CD4-positive, alpha-beta T cell (primary cell): ENCODE results near the gene ROBO2. TPM values are rescaled to one million over a fixed set of nuclear protein-coding genes. Genes with fewer than 3 reads are reported as not detected.

Experiments
- ATAC-seq: fragments of 200-7000 bp; cut with Tn5 transposase; one replicate; pipeline ENCODE4 v1.10.0; 2022; ENCODE audit warnings: mild to moderate bottlenecking; ENCODE audit not compliant: poor library complexity
- CTCF ChIA-PET: fragments of 350-600 bp; sonication (Branson Sonifier 250); formaldehyde crosslinking; loops from one replicate; lab custom pipeline; 2021; ENCODE audit warnings: antibody characterized with exemption, inconsistent platforms; lab: Charles Lee
- POLR2A ChIA-PET: fragments of 350-600 bp; sonication (Branson Sonifier 250); formaldehyde crosslinking; loops from one replicate; lab custom pipeline; 2021; ENCODE audit warnings: antibody characterized with exemption, inconsistent platforms; lab: Charles Lee
- DNase-seq, 14 experiments: peaks; one replicate each; pipeline ENCODE4 v3.0.0-alpha.2; 2013 to 2020; ENCODE audit warnings: mixed read lengths in 2 of 14
- H3K27ac ChIP-seq, 2 donors: one replicate each; pipeline versions ENCODE4 v1.5.1 to v1.7.0; 2013; ENCODE audit warnings: low read length in 2 of 2, low read depth in 1 of 2, mild to moderate bottlenecking in 1 of 2
- H3K27me3 ChIP-seq, 2 experiments: 1 replicate in 1 of 2; 2 replicates in 1 of 2; pipeline versions ENCODE4 v1.6.1 to v1.7.0; 2013; ENCODE audit warnings: low read length in 2 of 2, control low read depth in 1 of 2, mild to moderate bottlenecking in 1 of 2, moderate library complexity in 1 of 2; ENCODE audit not compliant: insufficient read depth in 2 of 2, control insufficient read depth in 1 of 2
- H3K36me3 ChIP-seq: one replicate; pipeline ENCODE4 v1.6.1; 2013; ENCODE audit warnings: low read length, control low read depth; ENCODE audit not compliant: insufficient read depth
- H3K4me1 ChIP-seq: one replicate; pipeline ENCODE4 v1.6.1; 2013; ENCODE audit warnings: low read length, control low read depth; ENCODE audit not compliant: insufficient read depth
- H3K4me3 ChIP-seq: one replicate; pipeline ENCODE4 v1.5.1; 2013; ENCODE audit warnings: mild to moderate bottlenecking, low read length, moderate library complexity
- H3K9me3 ChIP-seq, 2 experiments: 1 replicate in 1 of 2; 2 replicates in 1 of 2; pipeline versions ENCODE4 v1.6.1 to v1.7.0; 2013; ENCODE audit warnings: low read length in 2 of 2, mild to moderate bottlenecking in 2 of 2, control low read depth in 1 of 2, moderate library complexity in 1 of 2; ENCODE audit not compliant: control insufficient read depth in 1 of 2, insufficient read depth in 1 of 2
- H3K27ac Mint-ChIP-seq: one replicate; pipeline ENCODE4 v1.8.0; 2020; ENCODE audit warnings: mixed read lengths
- H3K27me3 Mint-ChIP-seq: one replicate; pipeline ENCODE4 v1.8.0; 2021; ENCODE audit warnings: mixed read lengths
- H3K36me3 Mint-ChIP-seq: one replicate; pipeline ENCODE4 v1.8.0; 2021; ENCODE audit warnings: low read depth, mixed read lengths
- H3K4me1 Mint-ChIP-seq: one replicate; pipeline ENCODE4 v1.8.0; 2021; ENCODE audit warnings: low read depth, mixed read lengths
- H3K4me3 Mint-ChIP-seq: one replicate; pipeline ENCODE4 v1.8.0; 2020; ENCODE audit warnings: mild to moderate bottlenecking, mixed read lengths
- H3K9me3 Mint-ChIP-seq: one replicate; pipeline ENCODE4 v1.8.0; 2020; ENCODE audit warnings: mixed read lengths
- intact Hi-C, 2 experiments: fragments of 100-400 bp; cut with DNase I in 1 of 2; cut with micrococcal nuclease in 1 of 2; formaldehyde crosslinking; loops; one replicate each; pipeline versions ENCODE4 v1.15.1 to v1.9.0; 2023 to 2025; cut with DNase I, micrococcal nuclease
- total RNA-seq, 174 experiments: library from RNA in 2 of 174; stranded (reverse) in 2 of 174; gene quantifications; one replicate each; pipeline ENCODE4 v1.2.3 and lab custom pipeline; 2021 to 2026
- TF ChIP-seq, protein P1 (sequence below): fragments of 200-600 bp; IDR thresholded peaks from one replicate; pipeline ENCODE4 v1.8.0; 2022; ENCODE audit warnings: antibody characterized with exemption, mild to moderate bottlenecking

Gene ROBO2
- total RNA-seq, 2 experiments from 2014 or later = not detected

DNA sequence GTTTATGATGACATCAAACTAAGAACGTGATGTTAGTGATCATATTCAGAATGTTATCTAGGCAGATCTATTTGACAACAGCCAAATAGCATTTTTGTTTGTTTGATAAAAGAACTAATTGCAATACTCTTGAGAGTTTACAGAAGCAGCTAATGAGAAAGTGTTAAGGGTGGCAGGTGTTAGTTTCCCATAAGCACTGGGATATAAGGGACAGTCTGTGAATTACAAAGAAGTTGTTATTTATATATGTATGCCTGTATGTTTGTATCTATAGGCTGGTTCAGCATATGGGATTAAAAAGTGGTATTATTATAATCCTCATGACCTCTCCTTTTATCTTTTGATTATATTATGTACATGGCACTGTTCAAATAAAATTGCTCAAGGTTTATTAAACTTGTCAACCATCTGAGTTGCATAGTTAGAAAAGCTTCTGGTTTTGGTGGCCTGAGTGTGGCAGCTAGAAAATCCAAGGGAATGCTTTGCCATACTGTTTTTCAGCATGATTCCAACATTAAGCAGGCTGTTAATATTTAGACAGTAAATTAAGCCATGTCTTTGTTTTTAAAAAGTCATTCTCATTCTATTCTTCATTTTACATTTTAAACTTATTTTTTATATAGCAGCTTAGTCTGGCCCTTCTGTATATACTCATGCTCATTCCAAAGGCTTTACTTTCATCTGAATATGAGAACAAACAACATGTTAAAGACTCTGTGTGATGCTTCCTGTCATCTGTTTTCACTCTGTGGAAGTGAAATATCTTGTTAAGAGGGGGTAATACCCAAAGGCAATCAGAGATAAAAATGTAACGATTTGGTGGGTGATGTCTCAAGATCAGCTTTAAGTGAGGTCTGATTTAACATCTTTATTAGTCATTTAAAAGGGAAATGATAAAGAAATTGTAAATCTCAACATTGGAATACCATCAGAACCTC is 13.1 kb downstream of the ROBO2 start:
- ATAC-seq (no peak), DNase-seq (no peak)
- Histone ChIP-seq H3K9me3 (no peaks in the 10 kb centered on the region), H3K27ac (no peak overlapping the region), H3K27me3 (no peaks in the 10 kb centered on the region), H3K4me1 (no peaks in the 10 kb centered on the region), H3K4me3 (no peak overlapping the region), H3K36me3 (no peaks in the 10 kb centered on the region)
- H3K9me3 Mint-ChIP-seq = peaks cover 8% of the 10 kb centered on the region
- H3K4me1 Mint-ChIP-seq = no peaks in the 10 kb centered on the region
- no peak overlapping the region for H3K4me3 Mint-ChIP-seq
- TF ChIP-seq, protein P1, sequence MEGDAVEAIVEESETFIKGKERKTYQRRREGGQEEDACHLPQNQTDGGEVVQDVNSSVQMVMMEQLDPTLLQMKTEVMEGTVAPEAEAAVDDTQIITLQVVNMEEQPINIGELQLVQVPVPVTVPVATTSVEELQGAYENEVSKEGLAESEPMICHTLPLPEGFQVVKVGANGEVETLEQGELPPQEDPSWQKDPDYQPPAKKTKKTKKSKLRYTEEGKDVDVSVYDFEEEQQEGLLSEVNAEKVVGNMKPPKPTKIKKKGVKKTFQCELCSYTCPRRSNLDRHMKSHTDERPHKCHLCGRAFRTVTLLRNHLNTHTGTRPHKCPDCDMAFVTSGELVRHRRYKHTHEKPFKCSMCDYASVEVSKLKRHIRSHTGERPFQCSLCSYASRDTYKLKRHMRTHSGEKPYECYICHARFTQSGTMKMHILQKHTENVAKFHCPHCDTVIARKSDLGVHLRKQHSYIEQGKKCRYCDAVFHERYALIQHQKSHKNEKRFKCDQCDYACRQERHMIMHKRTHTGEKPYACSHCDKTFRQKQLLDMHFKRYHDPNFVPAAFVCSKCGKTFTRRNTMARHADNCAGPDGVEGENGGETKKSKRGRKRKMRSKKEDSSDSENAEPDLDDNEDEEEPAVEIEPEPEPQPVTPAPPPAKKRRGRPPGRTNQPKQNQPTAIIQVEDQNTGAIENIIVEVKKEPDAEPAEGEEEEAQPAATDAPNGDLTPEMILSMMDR = no peak
- intact Hi-C loops = no loop called here
- H3K27ac Mint-ChIP-seq = no peak overlapping the region
- no peaks in the 10 kb centered on the region for H3K36me3 Mint-ChIP-seq
- CTCF ChIA-PET = no interaction called here
- no peaks in the 10 kb centered on the region for H3K27me3 Mint-ChIP-seq
- POLR2A ChIA-PET = no interaction called here

DNA sequence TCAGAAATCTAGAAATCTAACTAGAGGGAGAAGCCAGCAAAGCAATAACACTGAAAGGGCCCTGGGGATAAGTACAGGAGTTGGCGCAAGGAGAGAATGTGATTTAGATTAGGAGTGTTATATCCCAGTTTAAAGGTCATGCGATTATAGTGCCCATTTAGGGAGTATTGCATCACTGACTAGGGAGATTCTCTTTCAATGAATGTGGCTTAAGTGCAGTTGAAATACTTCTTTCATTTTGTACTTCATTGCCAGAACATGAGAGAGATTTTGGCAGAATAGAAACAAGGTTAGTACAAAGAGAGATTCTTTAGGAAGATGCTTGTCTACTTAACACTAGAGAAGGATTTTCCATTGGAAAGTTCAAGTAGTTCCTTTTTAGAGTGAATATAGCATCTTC is 13.9 kb downstream of the ROBO2 start:
- Histone ChIP-seq H3K27ac (no peak overlapping the region), H3K36me3 (no peaks in the 10 kb centered on the region), H3K4me3 (no peak overlapping the region), H3K27me3 (no peaks in the 10 kb centered on the region), H3K4me1 (no peaks in the 10 kb centered on the region), H3K9me3 (no peaks in the 10 kb centered on the region)
- Mint-ChIP-seq H3K9me3 (peaks cover 8% of the 10 kb centered on the region), H3K27me3 (no peaks in the 10 kb centered on the region), H3K36me3 (no peaks in the 10 kb centered on the region), H3K27ac (no peak overlapping the region), H3K4me3 (no peak overlapping the region), H3K4me1 (no peaks in the 10 kb centered on the region)
- CTCF ChIA-PET = no interaction called here
- ATAC-seq (no peak), DNase-seq (no peak)
- TF ChIP-seq, protein P1 = no peak
- intact Hi-C loops = no loop called here
- POLR2A ChIA-PET = no interaction called here

DNA sequence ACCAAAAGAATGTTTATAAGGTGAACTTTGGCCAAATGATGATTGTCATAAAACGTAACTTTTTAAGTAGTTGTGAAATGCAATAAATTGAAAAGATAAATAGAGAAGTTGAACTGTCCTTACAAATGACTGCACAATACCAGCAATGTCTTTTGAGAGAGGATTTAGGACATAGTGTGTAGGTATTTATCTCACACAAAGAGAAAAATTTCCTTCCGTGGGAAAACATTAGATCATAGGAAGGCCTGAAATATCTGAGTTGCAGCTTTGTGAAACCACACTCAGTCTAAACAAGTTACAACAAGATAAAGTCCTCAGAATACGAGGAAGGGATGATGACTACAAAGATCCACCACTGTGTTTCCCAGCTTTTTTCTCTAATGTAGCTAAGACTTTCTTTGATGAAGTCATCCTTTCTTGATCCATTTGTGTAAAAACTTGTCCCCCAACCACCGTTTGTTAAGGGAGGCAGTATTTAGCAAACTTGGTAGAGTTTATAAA is 16.0 kb downstream of the ROBO2 start:
- ChIA-PET POLR2A (no interaction called here), CTCF (no interaction called here)
- H3K9me3 Mint-ChIP-seq = peaks cover 14% of the 10 kb centered on the region
- TF ChIP-seq, protein P1 = no peak
- Histone ChIP-seq H3K27ac (no peak overlapping the region), H3K9me3 (no peaks in the 10 kb centered on the region), H3K27me3 (no peaks in the 10 kb centered on the region), H3K36me3 (no peaks in the 10 kb centered on the region), H3K4me3 (no peak overlapping the region), H3K4me1 (no peaks in the 10 kb centered on the region)
- no peaks in the 10 kb centered on the region for H3K36me3 Mint-ChIP-seq
- no peak for ATAC-seq
- no peaks in the 10 kb centered on the region for H3K4me1 Mint-ChIP-seq
- no peak overlapping the region for H3K4me3 Mint-ChIP-seq
- no peaks in the 10 kb centered on the region for H3K27me3 Mint-ChIP-seq
- intact Hi-C loops = no loop called here
- DNase-seq = no peak
- H3K27ac Mint-ChIP-seq = no peak overlapping the region
